Lower leg skin (tissue), 3 donors: Measurements from ENCODE around the gene NR1H4.

ENCODE experiments used
- CTCF ChIP-seq, 3 donors: fragments of 450-650 bp; IDR thresholded peaks; one replicate each; pipeline ENCODE4 v1.5.1; 2016; ENCODE audit warnings: antibody characterized with exemption in 3 of 3, mild to moderate bottlenecking in 3 of 3, moderate library complexity in 2 of 3
- POLR2A ChIP-seq, 2 donors: fragments of 450-650 bp; IDR thresholded peaks; one replicate each; pipeline ENCODE4 v1.6.1; 2016 to 2017; ENCODE audit warnings: antibody characterized with exemption in 2 of 2, mild to moderate bottlenecking in 1 of 2, moderate library complexity in 1 of 2

- TF ChIP-seq POLR2A (IDR thresholded peaks at IDR 0.05) (no peak), CTCF (IDR thresholded peaks at IDR 0.05) (no peak)
Observed at GRCh38 chr12:100566887-100567637, 93.4 kb downstream of the NR1H4 start.
